ENCODE data around the gene OSTM1. TPM values are rescaled to one million over a fixed set of nuclear protein-coding genes. Genes with fewer than 3 reads are reported as not detected.

Gene OSTM1
- total RNA-seq, 1 donor from 2014 or later: 34.4 TPM

GRCh38 chr6:108102965-108103364, 28.4 kb upstream of the OSTM1 start:
- Histone ChIP-seq H3K36me3 (no peaks in the 10 kb centered on the region), H3K4me1 (no peaks in the 10 kb centered on the region), H3K27ac (no peak overlapping the region), H3K4me3 (no peak overlapping the region), H3K9me3 (no peaks in the 10 kb centered on the region), H3K27me3 (no peaks in the 10 kb centered on the region)
- TF ChIP-seq, protein P1, sequence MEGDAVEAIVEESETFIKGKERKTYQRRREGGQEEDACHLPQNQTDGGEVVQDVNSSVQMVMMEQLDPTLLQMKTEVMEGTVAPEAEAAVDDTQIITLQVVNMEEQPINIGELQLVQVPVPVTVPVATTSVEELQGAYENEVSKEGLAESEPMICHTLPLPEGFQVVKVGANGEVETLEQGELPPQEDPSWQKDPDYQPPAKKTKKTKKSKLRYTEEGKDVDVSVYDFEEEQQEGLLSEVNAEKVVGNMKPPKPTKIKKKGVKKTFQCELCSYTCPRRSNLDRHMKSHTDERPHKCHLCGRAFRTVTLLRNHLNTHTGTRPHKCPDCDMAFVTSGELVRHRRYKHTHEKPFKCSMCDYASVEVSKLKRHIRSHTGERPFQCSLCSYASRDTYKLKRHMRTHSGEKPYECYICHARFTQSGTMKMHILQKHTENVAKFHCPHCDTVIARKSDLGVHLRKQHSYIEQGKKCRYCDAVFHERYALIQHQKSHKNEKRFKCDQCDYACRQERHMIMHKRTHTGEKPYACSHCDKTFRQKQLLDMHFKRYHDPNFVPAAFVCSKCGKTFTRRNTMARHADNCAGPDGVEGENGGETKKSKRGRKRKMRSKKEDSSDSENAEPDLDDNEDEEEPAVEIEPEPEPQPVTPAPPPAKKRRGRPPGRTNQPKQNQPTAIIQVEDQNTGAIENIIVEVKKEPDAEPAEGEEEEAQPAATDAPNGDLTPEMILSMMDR (IDR thresholded peaks at IDR 0.05): no peak
- TF ChIP-seq POLR2AphosphoS5 (IDR thresholded peaks at IDR 0.05; ENCODE audit: insufficient read depth in 1 of 2, low read depth in 1 of 2) (no peak), POLR2A (IDR thresholded peaks at IDR 0.05) (no peak)
- intact Hi-C loops (cut with DNase I): no loop called here
- DNase-seq (ENCODE audit: extremely low spot score in 2 of 2): no peak

GRCh38 chr6:108100003-108100402, 25.5 kb upstream of the OSTM1 start:
- DNase-seq (ENCODE audit: extremely low spot score in 2 of 2): no peak
- Histone ChIP-seq H3K27me3 (no peaks in the 10 kb centered on the region), H3K9me3 (no peaks in the 10 kb centered on the region), H3K36me3 (no peaks in the 10 kb centered on the region), H3K4me3 (no peak overlapping the region), H3K27ac (no peak overlapping the region), H3K4me1 (no peaks in the 10 kb centered on the region)
- TF ChIP-seq POLR2A (IDR thresholded peaks at IDR 0.05) (no peak), POLR2AphosphoS5 (IDR thresholded peaks at IDR 0.05; ENCODE audit: insufficient read depth in 1 of 2, low read depth in 1 of 2) (no peak)
- TF ChIP-seq, protein P1 (IDR thresholded peaks at IDR 0.05): no peak
- intact Hi-C loops (cut with DNase I): no loop called here

GRCh38 chr6:108097882-108098281, 23.3 kb upstream of the OSTM1 start:
- DNase-seq (ENCODE audit: extremely low spot score in 2 of 2): no peak
- Histone ChIP-seq H3K9me3 (no peaks in the 10 kb centered on the region), H3K27ac (no peak overlapping the region), H3K4me1 (no peaks in the 10 kb centered on the region), H3K4me3 (no peak overlapping the region), H3K27me3 (no peaks in the 10 kb centered on the region), H3K36me3 (no peaks in the 10 kb centered on the region)
- intact Hi-C loops (cut with DNase I): no loop called here
- TF ChIP-seq, protein P1 (IDR thresholded peaks at IDR 0.05): no peak

- Histone ChIP-seq H3K9me3 (no peaks in the 10 kb centered on the region), H3K36me3 (no peaks in the 10 kb centered on the region), H3K4me1 (no peaks in the 10 kb centered on the region), H3K4me3 (no peak overlapping the region), H3K27ac (no peak overlapping the region), H3K27me3 (no peaks in the 10 kb centered on the region)
- TF ChIP-seq, protein P1 (IDR thresholded peaks at IDR 0.05): no peak
- TF ChIP-seq POLR2A (IDR thresholded peaks at IDR 0.05) (no peak), POLR2AphosphoS5 (IDR thresholded peaks at IDR 0.05; ENCODE audit: insufficient read depth in 1 of 2, low read depth in 1 of 2) (no peak)
- intact Hi-C loops (cut with DNase I): no loop called here
- no peak for DNase-seq (ENCODE audit: extremely low spot score in 2 of 2)
Measured at GRCh38 chr6:108093781-108094300, 19.3 kb upstream of the OSTM1 start.

- Histone ChIP-seq H3K27me3 (no peaks in the 10 kb centered on the region), H3K4me1 (no peaks in the 10 kb centered on the region), H3K36me3 (no peaks in the 10 kb centered on the region), H3K4me3 (no peak overlapping the region), H3K9me3 (no peaks in the 10 kb centered on the region), H3K27ac (no peak overlapping the region)
- TF ChIP-seq POLR2A (IDR thresholded peaks at IDR 0.05): no peak
- TF ChIP-seq, protein P1 (IDR thresholded peaks at IDR 0.05): no peak
- TF ChIP-seq POLR2AphosphoS5 (IDR thresholded peaks at IDR 0.05; ENCODE audit: insufficient read depth in 1 of 2, low read depth in 1 of 2): no peak
- no peak for DNase-seq (ENCODE audit: extremely low spot score in 2 of 2)
- intact Hi-C loops (cut with DNase I): no loop called here
Measured at GRCh38 chr6:108091288-108091687, 16.7 kb upstream of the OSTM1 start.
